ENCODE data around the gene KCTD3.

KCTD3 gene

GRCh38 chr1:215606564-215607168 is 39.6 kb downstream of the KCTD3 start:
- Histone ChIP-seq H3K9ac (ENCODE audit: low read depth, low read length, poor library complexity, severe bottlenecking) (no peak overlapping the region), H3K4me1 (ENCODE audit: insufficient read depth, low read length, poor library complexity, severe bottlenecking) (no peaks in the 10 kb centered on the region), H2AFZ (ENCODE audit: low read length) (no peak overlapping the region), H3K4me2 (ENCODE audit: low read depth, low read length, poor library complexity, severe bottlenecking) (no peak overlapping the region), H3K9me3 (ENCODE audit: insufficient read depth, low read depth, low read length) (no peaks in the 10 kb centered on the region), H4K20me1 (ENCODE audit: insufficient read depth, low read length, poor library complexity, severe bottlenecking) (no peaks in the 10 kb centered on the region), H3K4me3 (ENCODE audit: low read length, poor library complexity, severe bottlenecking) (no peak overlapping the region), H3K79me2 (ENCODE audit: insufficient read depth, low read length) (no peaks in the 10 kb centered on the region), H3K36me3 (ENCODE audit: insufficient read depth, low read length) (peaks cover 30% of the 10 kb centered on the region; the same call in 1 of the 2 replicates), H3K9me2 (replicated peaks; ENCODE audit: low read depth, low read length) (no peaks in the 10 kb centered on the region), H3K27me3 (ENCODE audit: insufficient read depth, low read length, poor library complexity, severe bottlenecking) (no peaks in the 10 kb centered on the region), H3F3A (ENCODE audit: low read depth) (no peaks in the 10 kb centered on the region)
- TF ChIP-seq, protein P1, sequence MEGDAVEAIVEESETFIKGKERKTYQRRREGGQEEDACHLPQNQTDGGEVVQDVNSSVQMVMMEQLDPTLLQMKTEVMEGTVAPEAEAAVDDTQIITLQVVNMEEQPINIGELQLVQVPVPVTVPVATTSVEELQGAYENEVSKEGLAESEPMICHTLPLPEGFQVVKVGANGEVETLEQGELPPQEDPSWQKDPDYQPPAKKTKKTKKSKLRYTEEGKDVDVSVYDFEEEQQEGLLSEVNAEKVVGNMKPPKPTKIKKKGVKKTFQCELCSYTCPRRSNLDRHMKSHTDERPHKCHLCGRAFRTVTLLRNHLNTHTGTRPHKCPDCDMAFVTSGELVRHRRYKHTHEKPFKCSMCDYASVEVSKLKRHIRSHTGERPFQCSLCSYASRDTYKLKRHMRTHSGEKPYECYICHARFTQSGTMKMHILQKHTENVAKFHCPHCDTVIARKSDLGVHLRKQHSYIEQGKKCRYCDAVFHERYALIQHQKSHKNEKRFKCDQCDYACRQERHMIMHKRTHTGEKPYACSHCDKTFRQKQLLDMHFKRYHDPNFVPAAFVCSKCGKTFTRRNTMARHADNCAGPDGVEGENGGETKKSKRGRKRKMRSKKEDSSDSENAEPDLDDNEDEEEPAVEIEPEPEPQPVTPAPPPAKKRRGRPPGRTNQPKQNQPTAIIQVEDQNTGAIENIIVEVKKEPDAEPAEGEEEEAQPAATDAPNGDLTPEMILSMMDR (conservative IDR thresholded peaks at IDR 0.05; ENCODE audit: low read length): peak; percentile 75
- TF ChIP-seq EZH2phosphoT487 (IDR thresholded peaks at IDR 0.05; ENCODE audit: borderline replicate concordance): no peak

DNA sequence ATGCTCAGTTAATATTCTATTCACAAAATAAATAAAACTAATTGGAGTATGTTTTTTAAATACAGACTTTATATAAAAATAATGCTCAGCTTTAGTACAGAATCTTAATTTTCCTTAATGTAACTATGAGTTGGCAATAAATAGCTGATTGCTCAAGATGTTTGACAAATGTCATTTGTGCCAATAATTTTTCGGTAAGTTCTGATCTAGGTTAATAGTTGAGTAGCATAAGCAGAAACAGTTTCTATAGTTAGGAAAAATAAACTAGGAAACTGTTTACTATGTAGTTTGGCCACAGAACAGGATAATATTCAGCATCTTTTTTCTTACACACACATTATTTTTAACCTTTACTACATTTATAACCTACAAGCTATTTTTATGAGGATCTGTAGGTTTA is 40.3 kb downstream of the KCTD3 start:
- Histone ChIP-seq H2AFZ (ENCODE audit: low read length) (no peak overlapping the region), H3K9ac (ENCODE audit: low read depth, low read length, poor library complexity, severe bottlenecking) (no peak overlapping the region), H3K79me2 (ENCODE audit: insufficient read depth, low read length) (no peaks in the 10 kb centered on the region), H3K9me3 (ENCODE audit: insufficient read depth, low read depth, low read length) (no peaks in the 10 kb centered on the region), H4K20me1 (ENCODE audit: insufficient read depth, low read length, poor library complexity, severe bottlenecking) (no peaks in the 10 kb centered on the region), H3K36me3 (ENCODE audit: insufficient read depth, low read length) (peaks cover 33% of the 10 kb centered on the region; the same call in 1 of the 2 replicates), H3K4me3 (ENCODE audit: low read length, poor library complexity, severe bottlenecking) (no peak overlapping the region), H3K9me2 (replicated peaks; ENCODE audit: low read depth, low read length) (no peaks in the 10 kb centered on the region), H3K4me2 (ENCODE audit: low read depth, low read length, poor library complexity, severe bottlenecking) (no peak overlapping the region), H3F3A (ENCODE audit: low read depth) (no peaks in the 10 kb centered on the region), H3K4me1 (ENCODE audit: insufficient read depth, low read length, poor library complexity, severe bottlenecking) (no peaks in the 10 kb centered on the region), H3K27me3 (ENCODE audit: insufficient read depth, low read length, poor library complexity, severe bottlenecking) (no peaks in the 10 kb centered on the region)
- TF ChIP-seq, protein P1 (conservative IDR thresholded peaks at IDR 0.05; ENCODE audit: low read length): no peak
- no peak for TF ChIP-seq EZH2phosphoT487 (IDR thresholded peaks at IDR 0.05; ENCODE audit: borderline replicate concordance)

DNA sequence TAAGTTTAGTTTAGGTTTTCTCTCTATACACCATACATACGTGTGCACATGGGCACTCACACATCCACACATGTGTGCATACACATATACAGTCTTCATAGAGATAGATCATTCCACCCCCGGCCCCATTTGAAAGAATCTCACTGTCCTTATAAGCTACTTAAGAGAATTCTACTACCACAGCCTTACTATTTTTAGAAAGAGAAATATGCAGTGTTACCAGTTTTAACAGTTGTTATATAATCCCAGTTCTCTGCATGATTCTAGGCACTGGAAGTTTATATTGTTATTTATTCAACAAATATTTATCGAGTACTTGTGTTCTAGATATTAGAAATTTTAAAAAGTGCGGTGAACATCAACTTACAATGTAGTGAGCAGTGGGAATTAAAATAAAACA is 41.5 kb downstream of the KCTD3 start:
- Histone ChIP-seq H3K27me3 (ENCODE audit: insufficient read depth, low read length, poor library complexity, severe bottlenecking) (no peaks in the 10 kb centered on the region), H3K9me2 (replicated peaks; ENCODE audit: low read depth, low read length) (no peaks in the 10 kb centered on the region), H3K4me2 (ENCODE audit: low read depth, low read length, poor library complexity, severe bottlenecking) (no peak overlapping the region), H3K9ac (ENCODE audit: low read depth, low read length, poor library complexity, severe bottlenecking) (no peak overlapping the region), H2AFZ (ENCODE audit: low read length) (no peak overlapping the region), H3K9me3 (ENCODE audit: insufficient read depth, low read depth, low read length) (no peaks in the 10 kb centered on the region), H3K36me3 (ENCODE audit: insufficient read depth, low read length) (peaks cover 42% of the 10 kb centered on the region; the same call in 1 of the 2 replicates), H3F3A (ENCODE audit: low read depth) (no peaks in the 10 kb centered on the region), H4K20me1 (ENCODE audit: insufficient read depth, low read length, poor library complexity, severe bottlenecking) (no peaks in the 10 kb centered on the region), H3K4me1 (ENCODE audit: insufficient read depth, low read length, poor library complexity, severe bottlenecking) (no peaks in the 10 kb centered on the region), H3K79me2 (ENCODE audit: insufficient read depth, low read length) (no peaks in the 10 kb centered on the region), H3K4me3 (ENCODE audit: low read length, poor library complexity, severe bottlenecking) (no peak overlapping the region)
- TF ChIP-seq EZH2phosphoT487 (IDR thresholded peaks at IDR 0.05; ENCODE audit: borderline replicate concordance): no peak
- TF ChIP-seq, protein P1 (conservative IDR thresholded peaks at IDR 0.05; ENCODE audit: low read length): no peak

Measured in Loucy (cell line).